Upper lobe of left lung (tissue), 6 donors: Measurements from ENCODE around the gene ABCD1. TPM values are rescaled to one million over a fixed set of nuclear protein-coding genes. Genes with fewer than 3 reads are reported as not detected.
A peak's percentile ranks its signal among the peaks of the same experiment; 100 is the strongest.

Experiments
- ATAC-seq, 2 donors: fragments of 200-7000 bp; cut with Tn5 transposase; one replicate each; pipeline ENCODE4 v1.9.1; 2022; ENCODE audit warnings: mild to moderate bottlenecking in 2 of 2, moderate library complexity in 2 of 2; ENCODE audit not compliant: low FRiP score in 2 of 2
- DNase-seq, 2 donors: peaks; one replicate each; pipeline ENCODE4 v3.0.0-alpha.2; 2019 to 2020
- H3K27ac ChIP-seq, 4 donors: fragments of 200-600 bp; sonication (generic); one replicate each; pipeline ENCODE4 v1.5.1; 2016 to 2019
- H3K27me3 ChIP-seq, 4 donors: fragments of 200-600 bp; sonication (generic); one replicate each; pipeline ENCODE4 v1.5.1; 2017 to 2019
- H3K36me3 ChIP-seq, 4 donors: fragments of 200-600 bp; sonication (generic); one replicate each; pipeline ENCODE4 v1.5.1; 2016 to 2019
- H3K4me1 ChIP-seq, 4 donors: fragments of 200-600 bp; sonication (generic); one replicate each; pipeline ENCODE4 v1.5.1; 2018 to 2019
- H3K4me3 ChIP-seq, 4 donors: fragments of 200-600 bp; sonication (generic); one replicate each; pipeline ENCODE4 v1.5.1; 2017 to 2019; ENCODE audit warnings: mild to moderate bottlenecking in 2 of 4, moderate library complexity in 1 of 4
- H3K9me3 ChIP-seq, 4 donors: fragments of 200-600 bp; sonication (generic); one replicate each; pipeline ENCODE4 v1.5.1; 2018 to 2019
- CTCF ChIP-seq, 6 experiments: fragments of 450-650 bp in 4 of 6; fragments of 200-600 bp in 2 of 6; sonication (generic) in 2 of 6; IDR thresholded peaks; one replicate each; pipeline ENCODE4 v1.5.1; 2016 to 2019; ENCODE audit warnings: antibody characterized with exemption in 6 of 6
- EP300 ChIP-seq, 4 donors: sonication (generic); formaldehyde crosslinking; IDR thresholded peaks; one replicate each; pipeline ENCODE4 v1.5.1; 2017; ENCODE audit warnings: antibody characterized with exemption in 4 of 4, control low read depth in 2 of 4
- POLR2A ChIP-seq, 4 donors: fragments of 450-650 bp; IDR thresholded peaks; one replicate each; pipeline ENCODE4 v1.5.1; 2016 to 2017; ENCODE audit warnings: antibody characterized with exemption in 4 of 4, mild to moderate bottlenecking in 2 of 4
- POLR2AphosphoS5 ChIP-seq, 2 donors: sonication (generic); formaldehyde crosslinking; IDR thresholded peaks; one replicate each; pipeline ENCODE4 v1.5.1; 2017; ENCODE audit warnings: antibody characterized with exemption in 2 of 2
- WGBS, 2 donors: methylation state at CpG; one replicate each; pipeline ENCODE4 v1.1.5; 2017 to 2018; 5-methylcytosine and 5-hydroxymethylcytosine counted together
- total RNA-seq, 6 donors: library from RNA; depleted of rRNA in 4 of 6; stranded (reverse); fragments of >200 nt in 4 of 6; gene quantifications; one replicate each; pipeline versions ENCODE4 v1.1.0 to v1.2.1, GENCODE V29; 2016 to 2021
- donor health status: DM: no; HTN: no; CAD: no; lungs with moderate emphysema.
- donor health status: DM: no; HTN: yes; CAD: no; lungs with severe emphysema.

The ABCD1 gene
- total RNA-seq, 6 donors from 2014 or later, result 9.8 to 28.1 (median 17.9) TPM

- 0 to 42% methylated on average over 1 to 48 of the region's 78 CpGs for WGBS, 2 donors
- TF ChIP-seq POLR2AphosphoS5 (IDR thresholded peaks at IDR 0.05) (peak in 1 of 2 donors; percentile 16), POLR2A (IDR thresholded peaks at IDR 0.05) (no peak), CTCF (IDR thresholded peaks at IDR 0.05) (no peak)
- DNase-seq (peak; percentile 47 to 87), ATAC-seq (peak in 1 of 2 donors; percentile 2)
- Histone ChIP-seq H3K27ac (peak overlapping the region; percentile 86 to 91 (median 89)), H3K4me1 (peaks cover 41 to 50% (median 45%) of the 10 kb centered on the region in 4 donors), H3K9me3 (peaks cover 0 to 9% (median 0%) of the 10 kb centered on the region in 4 donors), H3K27me3 (peaks cover 0 to 7% (median 0%) of the 10 kb centered on the region in 4 donors), H3K36me3 (peaks cover 0 to 28% (median 10%) of the 10 kb centered on the region in 4 donors), H3K4me3 (peak overlapping the region; percentile 65 to 82 (median 72))
These were observed 1.1 kb upstream of the ABCD1 start for GRCh38 chrX:153723351-153724251.

GRCh38 chrX:153725039-153725831 is 579 bp downstream of the ABCD1 start:
- peaks cover 0 to 10% (median 0%) of the 10 kb centered on the region in 4 donors for H3K9me3 ChIP-seq
- H3K4me3 ChIP-seq, result peak overlapping the region; percentile 20 to 82 (median 70)
- peaks cover 41 to 50% (median 45%) of the 10 kb centered on the region in 4 donors for H3K4me1 ChIP-seq
- 80 to 91% methylated on average over 8 to 35 of the region's 55 CpGs for WGBS, 2 donors
- H3K27me3 ChIP-seq, result peaks cover 0 to 7% (median 0%) of the 10 kb centered on the region in 4 donors
- no peak for TF ChIP-seq POLR2AphosphoS5 (IDR thresholded peaks at IDR 0.05)
- no peak for TF ChIP-seq EP300 (IDR thresholded peaks at IDR 0.05)
- no peak for TF ChIP-seq POLR2A (IDR thresholded peaks at IDR 0.05)
- TF ChIP-seq CTCF (IDR thresholded peaks at IDR 0.05), result no peak
- H3K27ac ChIP-seq, result peak overlapping the region; percentile 86 to 91 (median 89)
- no peak for ATAC-seq
- H3K36me3 ChIP-seq, result peaks cover 0 to 13% (median 4%) of the 10 kb centered on the region in 4 donors
- peak in 1 of 2 donors; percentile 78 for DNase-seq

- Histone ChIP-seq H3K9me3 (peaks cover 0 to 13% (median 0%) of the 10 kb centered on the region in 4 donors), H3K4me3 (peak overlapping the region in 3 of 4 donors; percentile 17 to 82 (median 75)), H3K27ac (peak overlapping the region; percentile 86 to 91 (median 89)), H3K36me3 (peaks cover 0 to 6% (median 0%) of the 10 kb centered on the region in 4 donors), H3K4me1 (peaks cover 41 to 50% (median 45%) of the 10 kb centered on the region in 4 donors), H3K27me3 (peaks cover 0 to 7% (median 0%) of the 10 kb centered on the region in 4 donors)
- ATAC-seq, result no peak
- peak in 1 of 2 donors; percentile 85 for DNase-seq
- 47 to 73% methylated on average over 6 to 35 of the region's 35 CpGs for WGBS, 2 donors
- TF ChIP-seq CTCF (IDR thresholded peaks at IDR 0.05) (no peak), EP300 (IDR thresholded peaks at IDR 0.05) (no peak), POLR2A (IDR thresholded peaks at IDR 0.05) (no peak), POLR2AphosphoS5 (IDR thresholded peaks at IDR 0.05) (no peak)
These were observed 1.2 kb downstream of the ABCD1 start for GRCh38 chrX:153725832-153726285.

GRCh38 chrX:153726286-153727122 is 1.8 kb downstream of the ABCD1 start:
- Histone ChIP-seq H3K36me3 (peaks cover 0 to 4% (median 0%) of the 10 kb centered on the region in 4 donors), H3K27me3 (peaks cover 0 to 7% (median 0%) of the 10 kb centered on the region in 4 donors), H3K4me3 (peak overlapping the region in 3 of 4 donors; percentile 17 to 82 (median 75)), H3K4me1 (peaks cover 41 to 50% (median 45%) of the 10 kb centered on the region in 4 donors), H3K27ac (peak overlapping the region; percentile 86 to 91 (median 89)), H3K9me3 (peaks cover 0 to 15% (median 0%) of the 10 kb centered on the region in 4 donors)
- ATAC-seq, result peak; percentile 59 to 65
- TF ChIP-seq CTCF (IDR thresholded peaks at IDR 0.05) (no peak), POLR2A (IDR thresholded peaks at IDR 0.05) (peak in 2 of 4 donors; percentile 32 to 53), EP300 (IDR thresholded peaks at IDR 0.05) (no peak), POLR2AphosphoS5 (IDR thresholded peaks at IDR 0.05) (peak in 1 of 2 donors; percentile 8)
- peak; percentile 81 to 88 for DNase-seq
- 52% methylated on average over 27 of the region's 35 CpGs; no CpG with 5 or more reads in 1 of the 2 donors for WGBS, 2 donors
